GM12878 (cell line): ENCODE data around the gene RAB26. TPM values are rescaled to one million over a fixed set of nuclear protein-coding genes. Genes with fewer than 3 reads are reported as not detected.

ENCODE experiments used
- ATAC-seq: fragments of 200-7000 bp; cut with Tn5 transposase; 3 replicates; pipeline ENCODE4 v1.9.1; 2020; ENCODE audit warnings: mild to moderate bottlenecking, moderate library complexity
- BruUV-seq: library from RNA; stranded (reverse); fragments of 400-500 nt; replicated peaks from 2 replicates; lab custom pipeline; 2021; lab: Mats Ljungman, UMichigan
- CTCF ChIA-PET: fragments of 300-600 bp; sonication (Branson Sonifier 250); formaldehyde crosslinking; extraction: SDS; loops from one replicate; lab custom pipeline; 2021; ENCODE audit warnings: inconsistent platforms; lab: Yijun Ruan, JAX
- POLR2A ChIA-PET: fragments of 350-600 bp; formaldehyde crosslinking; extraction: SDS; loops from one replicate; lab custom pipeline; 2021; ENCODE audit warnings: inconsistent platforms; lab: Charles Lee
- RAD21 ChIA-PET: fragments of 300-600 bp; sonication (Branson Sonifier 250); formaldehyde crosslinking; loops from one replicate; lab custom pipeline; 2023; ENCODE audit warnings: antibody characterized with exemption; ENCODE audit not compliant: unreplicated experiment; lab: Charles Lee
- SMC1A ChIA-PET: fragments of 300-600 bp; sonication (Branson Sonifier 250); formaldehyde crosslinking; loops from one replicate; lab custom pipeline; 2023; ENCODE audit not compliant: unreplicated experiment, uncharacterized antibody; lab: Charles Lee
- DNase-seq: peaks from one replicate; pipeline ENCODE4 v3.0.0-alpha.2; 2011; ENCODE audit warnings: low read depth, low spot score
- FAIRE-seq: peaks from 3 replicates; lab custom pipeline; 2011; peaks lifted over from hg19 to GRCh38; lab: Jason Lieb, UNC
- H2AFZ ChIP-seq: 2 replicates; pipeline ENCODE4 v1.6.0; 2011; ENCODE audit warnings: low read depth, low read length, control low read depth; ENCODE audit not compliant: control insufficient read depth
- H3K27ac ChIP-seq: 2 replicates; pipeline ENCODE4 v1.5.1; 2011; ENCODE audit warnings: control low read depth; ENCODE audit not compliant: control insufficient read depth, insufficient read depth
- H3K27me3 ChIP-seq, 2 experiments: replicated peaks in 1 of 2; 2 replicates each; pipeline versions ENCODE4 v1.6.0 to v1.6.1; 2011; ENCODE audit warnings: low read length in 1 of 2; ENCODE audit not compliant: control insufficient read depth in 2 of 2, insufficient read depth in 2 of 2
- H3K36me3 ChIP-seq, 2 experiments: 2 replicates each; pipeline ENCODE4 v1.5.1; 2011; ENCODE audit warnings: low read length in 1 of 2; ENCODE audit not compliant: control insufficient read depth in 2 of 2, insufficient read depth in 2 of 2
- H3K4me1 ChIP-seq: 2 replicates; pipeline ENCODE4 v1.6.1; 2011; ENCODE audit warnings: mild to moderate bottlenecking, low read length, moderate library complexity, mixed read lengths; ENCODE audit not compliant: control insufficient read depth, insufficient read depth
- H3K4me2 ChIP-seq: 2 replicates; pipeline ENCODE4 v1.6.0; 2011; ENCODE audit warnings: control low read depth; ENCODE audit not compliant: control insufficient read depth, insufficient read depth
- H3K4me3 ChIP-seq: fragments of 200-600 bp; sonication (generic); 2 replicates; pipeline ENCODE4 v1.5.1; 2016
- H3K79me2 ChIP-seq: 2 replicates; pipeline ENCODE4 v1.6.0; 2011; ENCODE audit warnings: low read length; ENCODE audit not compliant: control insufficient read depth, insufficient read depth
- H3K9ac ChIP-seq: 2 replicates; pipeline ENCODE4 v1.8.0; 2011; ENCODE audit warnings: low read length, control low read depth, mixed read lengths; ENCODE audit not compliant: control insufficient read depth, insufficient read depth
- H3K9me3 ChIP-seq: replicated peaks from 3 replicates; pipeline ENCODE4 v1.5.1; 2011; ENCODE audit warnings: mild to moderate bottlenecking, low read length; ENCODE audit not compliant: control insufficient read depth, insufficient read depth
- H4K20me1 ChIP-seq: 2 replicates; pipeline ENCODE4 v1.6.0; 2011; ENCODE audit not compliant: control insufficient read depth, insufficient read depth
- BHLHE40 ChIP-seq, 2 experiments: fragments of 450-650 bp in 1 of 2; IDR thresholded peaks; 2 replicates each; pipeline ENCODE4 v1.6.1; 2011 to 2017; ENCODE audit warnings: low read depth in 2 of 2, borderline replicate concordance in 1 of 2, improper control_type of control experiment in 1 of 2, low read length in 1 of 2, mild to moderate bottlenecking in 1 of 2
- FOS ChIP-seq: IDR thresholded peaks from 3 replicates; pipeline ENCODE4 v1.6.1; 2011; ENCODE audit warnings: borderline replicate concordance; ENCODE audit not compliant: insufficient read length; ENCODE audit errors: extremely low read depth
- GATAD2B ChIP-seq: fragments of 450-650 bp; conservative IDR thresholded peaks from 2 replicates; pipeline ENCODE4 v1.6.1; 2017; ENCODE audit warnings: low read depth, mild to moderate bottlenecking, moderate library complexity
- HDAC2 ChIP-seq: fragments of 200-600 bp; sonication (generic); IDR thresholded peaks from 2 replicates; pipeline ENCODE4 v1.6.1; 2017
- MEF2B ChIP-seq: fragments of 450-650 bp; IDR thresholded peaks from 2 replicates; pipeline ENCODE4 v1.6.1; 2018; ENCODE audit warnings: mild to moderate bottlenecking, moderate library complexity; ENCODE audit not compliant: partially characterized antibody, poor library complexity, severe bottlenecking
- SMARCA5 ChIP-seq: fragments of 450-650 bp; IDR thresholded peaks from 2 replicates; pipeline ENCODE4 v1.6.1; 2017; ENCODE audit warnings: mild to moderate bottlenecking
- TCF12 ChIP-seq: IDR thresholded peaks from 2 replicates; pipeline ENCODE4 v1.6.1; 2011; ENCODE audit warnings: low read depth, mild to moderate bottlenecking, low read length
- WGBS: methylation state at CpG from one replicate; pipeline ENCODE4 v1.1.6; 2016; ENCODE audit warnings: low lambda C conversion rate; ENCODE audit not compliant: insufficient replicate concordance, insufficient coverage; ENCODE audit errors: missing lambda C conversion rate; 5-methylcytosine and 5-hydroxymethylcytosine counted together
- in situ Hi-C: fragments of 300-500 bp; cut with MboI; formaldehyde crosslinking; loops from 9 replicates; pipeline ENCODE4 v1.14.3; 2018; ENCODE audit warnings: mixed read lengths
- intact Hi-C: fragments of 100-400 bp; cut with micrococcal nuclease; formaldehyde crosslinking; loops from one replicate; pipeline ENCODE4 v1.14.2; 2022; ENCODE audit not compliant: unreplicated experiment
- polyA plus RNA-seq, 11 experiments: library from polyadenylated mRNA; depleted of rRNA in 4 of 11; unstranded in 6 of 11; stranded (reverse) in 5 of 11; fragments of >200 nt; fragmentation: Nextera tagmentation in 4 of 11; fragmentation: Illumina TruSeq in 1 of 11; extraction: Ambion mirVana in 4 of 11; extraction: Trizol in 1 of 11; gene quantifications; 1 replicate in 1 of 11; 2 replicates in 10 of 11; pipeline versions ENCODE4 v1.2.1 to v1.2.3, GENCODE V29; 2011 to 2016; ENCODE audit warnings: inconsistent platforms in 2 of 11, missing spikeins in 2 of 11, low read depth in 1 of 11
- total RNA-seq, 4 experiments: library from RNA; depleted of rRNA in 3 of 4; stranded (reverse); fragments of >200 nt in 3 of 4; fragmentation: Illumina TruSeq in 1 of 4; extraction: Trizol in 1 of 4; gene quantifications; 2 replicates each; pipeline versions ENCODE4 v1.2.1 to v1.2.3, GENCODE V29; 2013 to 2021
- TF ChIP-seq, protein P1 (sequence below): fragments of 450-650 bp; IDR thresholded peaks from 2 replicates; pipeline ENCODE4 v1.6.1; 2017; ENCODE audit warnings: mild to moderate bottlenecking, moderate library complexity

Gene RAB26
- total and polyA plus RNA-seq, 10 of the 15 experiments (the other 5 are each of a cell fraction or from before 2014, with no cell fraction given): 0.13 to 4.5 (median 0.33) TPM; not detected in 1

DNA sequence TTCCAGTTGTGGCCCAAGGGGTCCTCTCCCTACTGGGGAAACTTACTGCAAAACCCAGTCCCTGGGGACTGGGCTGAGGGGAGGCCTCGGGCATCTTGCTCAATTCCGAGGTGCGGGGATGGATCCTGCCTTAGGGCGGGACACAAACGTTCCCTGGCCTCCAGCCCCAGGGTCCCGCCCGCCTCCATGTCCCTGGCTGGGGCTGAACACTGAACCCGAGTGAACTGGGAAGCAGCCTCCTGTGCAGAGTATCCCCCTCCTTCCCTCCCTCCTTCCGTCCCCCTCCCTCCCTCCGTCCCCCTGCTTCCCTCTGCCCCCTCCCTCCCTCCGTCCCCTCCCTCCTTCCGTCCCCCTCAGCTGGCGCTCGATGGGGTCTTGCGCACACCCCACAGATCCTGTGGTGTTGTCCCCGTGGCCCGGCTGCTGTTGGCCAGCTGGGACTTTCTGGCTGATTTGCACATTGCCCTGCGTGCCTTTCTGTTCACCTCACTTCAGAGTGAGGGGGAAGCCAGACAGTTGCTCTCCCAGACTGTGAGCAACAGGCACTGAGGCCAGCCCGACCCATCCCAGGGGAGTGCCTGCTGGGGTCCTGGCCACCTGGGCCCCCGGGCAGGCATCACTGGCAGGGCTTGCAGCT, 12.6 kb downstream of the RAB26 start:
- ATAC-seq: peak; percentile 62
- BruUV-seq: no TSS peak
- DNase-seq: no peak
- Histone ChIP-seq H2AFZ (no peak overlapping the region), H3K4me2 (0 out of 2 replicates have a peak overlapping the region, but pooled peaks have one; percentile 26), H4K20me1 (no peaks in the 10 kb centered on the region), H3K79me2 (peaks cover 69% of the 10 kb centered on the region), H3K4me1 (peaks cover 26% of the 10 kb centered on the region), H3K4me3 (peak overlapping the region; percentile 24; the same call in 1 of the 2 replicates), H3K9me3 (no peaks in the 10 kb centered on the region; the same call in 2 of the 3 replicates), H3K9ac (peak overlapping the region; percentile 64), H3K27ac (peak overlapping the region; percentile 55; the same call in 1 of the 2 replicates), H3K27me3 (no peaks in the 10 kb centered on the region)
- ChIA-PET SMC1A (no interaction called here), RAD21 (no interaction called here), POLR2A (interaction anchor here (0.5 to 1.3 kb wide), 4 partner anchors 9 to 327 kb away, joined by 3 to 7 read pairs (median 4); no protein-coding TSS in a partner anchor), CTCF (interaction anchor here (0.8 to 1.9 kb wide), 2 partner anchors 8 to 20 kb away, joined by 4 to 5 read pairs; no protein-coding TSS in a partner anchor)
- under 1% methylated on average over 14 of the region's 20 CpGs for WGBS
- FAIRE-seq: no peak
- TF ChIP-seq GATAD2B (no peak), HDAC2 (no peak), BHLHE40 (IDR thresholded peaks at IDR 0.05; ENCODE audit: borderline replicate concordance in 1 of 2, low read depth in 2 of 2, low read length in 1 of 2) (0 out of 4 replicates have a peak, but pooled peaks of 1 of the 2 experiments have one; percentile 10), SMARCA5 (0 out of 2 replicates have a peak, but pooled peaks have one; percentile 21), FOS (no peak), TCF12 (peak; percentile 28; the same call in 1 of the 2 replicates), MEF2B (peak; percentile 76)
- TF ChIP-seq, protein P1, sequence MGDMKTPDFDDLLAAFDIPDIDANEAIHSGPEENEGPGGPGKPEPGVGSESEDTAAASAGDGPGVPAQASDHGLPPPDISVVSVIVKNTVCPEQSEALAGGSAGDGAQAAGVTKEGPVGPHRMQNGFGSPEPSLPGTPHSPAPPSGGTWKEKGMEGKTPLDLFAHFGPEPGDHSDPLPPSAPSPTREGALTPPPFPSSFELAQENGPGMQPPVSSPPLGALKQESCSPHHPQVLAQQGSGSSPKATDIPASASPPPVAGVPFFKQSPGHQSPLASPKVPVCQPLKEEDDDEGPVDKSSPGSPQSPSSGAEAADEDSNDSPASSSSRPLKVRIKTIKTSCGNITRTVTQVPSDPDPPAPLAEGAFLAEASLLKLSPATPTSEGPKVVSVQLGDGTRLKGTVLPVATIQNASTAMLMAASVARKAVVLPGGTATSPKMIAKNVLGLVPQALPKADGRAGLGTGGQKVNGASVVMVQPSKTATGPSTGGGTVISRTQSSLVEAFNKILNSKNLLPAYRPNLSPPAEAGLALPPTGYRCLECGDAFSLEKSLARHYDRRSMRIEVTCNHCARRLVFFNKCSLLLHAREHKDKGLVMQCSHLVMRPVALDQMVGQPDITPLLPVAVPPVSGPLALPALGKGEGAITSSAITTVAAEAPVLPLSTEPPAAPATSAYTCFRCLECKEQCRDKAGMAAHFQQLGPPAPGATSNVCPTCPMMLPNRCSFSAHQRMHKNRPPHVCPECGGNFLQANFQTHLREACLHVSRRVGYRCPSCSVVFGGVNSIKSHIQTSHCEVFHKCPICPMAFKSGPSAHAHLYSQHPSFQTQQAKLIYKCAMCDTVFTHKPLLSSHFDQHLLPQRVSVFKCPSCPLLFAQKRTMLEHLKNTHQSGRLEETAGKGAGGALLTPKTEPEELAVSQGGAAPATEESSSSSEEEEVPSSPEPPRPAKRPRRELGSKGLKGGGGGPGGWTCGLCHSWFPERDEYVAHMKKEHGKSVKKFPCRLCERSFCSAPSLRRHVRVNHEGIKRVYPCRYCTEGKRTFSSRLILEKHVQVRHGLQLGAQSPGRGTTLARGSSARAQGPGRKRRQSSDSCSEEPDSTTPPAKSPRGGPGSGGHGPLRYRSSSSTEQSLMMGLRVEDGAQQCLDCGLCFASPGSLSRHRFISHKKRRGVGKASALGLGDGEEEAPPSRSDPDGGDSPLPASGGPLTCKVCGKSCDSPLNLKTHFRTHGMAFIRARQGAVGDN: peak; percentile 39
- TF ChIP-seq, all 136 proteins: peak for 5
- H3K36me3 ChIP-seq: peaks cover 0 to 8% of the 10 kb centered on the region in 2 experiments; a peak in 2 of 4 replicates
- in situ Hi-C loops: no loop called here
- intact Hi-C loops: no loop called here
